Activated CD4-positive, alpha-beta T cell treated with anti-CD3 and anti-CD28 coated beads, Interleukin-2, amount 10 ng/mL, durations not matched to agents 7 days and 5 days (primary cell): Measurements from ENCODE around the gene FHDC1. TPM values are rescaled to one million over a fixed set of nuclear protein-coding genes. Genes with fewer than 3 reads are reported as not detected.

Experiments used
- CTCF ChIA-PET: fragments of 350-600 bp; sonication (Branson Sonifier 250); formaldehyde crosslinking; loops from one replicate; lab custom pipeline; 2021; ENCODE audit warnings: antibody characterized with exemption; lab: Charles Lee
- POLR2A ChIA-PET: fragments of 350-600 bp; sonication (Branson Sonifier 250); formaldehyde crosslinking; loops from one replicate; lab custom pipeline; 2021; ENCODE audit warnings: antibody characterized with exemption; lab: Charles Lee
- DNase-seq: peaks from one replicate; pipeline ENCODE4 v3.0.0-alpha.2; 2020
- H3K27ac Mint-ChIP-seq: one replicate; pipeline ENCODE4 v1.8.0; 2021; ENCODE audit warnings: mild to moderate bottlenecking, moderate library complexity, mixed read lengths
- H3K27me3 Mint-ChIP-seq: one replicate; pipeline ENCODE4 v1.8.0; 2021; ENCODE audit warnings: mixed read lengths
- H3K36me3 Mint-ChIP-seq: one replicate; pipeline ENCODE4 v1.8.0; 2021; ENCODE audit warnings: low read depth, mixed read lengths
- H3K4me1 Mint-ChIP-seq: one replicate; pipeline ENCODE4 v1.8.0; 2021; ENCODE audit warnings: mixed read lengths
- H3K4me3 Mint-ChIP-seq: one replicate; pipeline ENCODE4 v1.8.0; 2021; ENCODE audit warnings: mild to moderate bottlenecking, moderate library complexity, mixed read lengths
- H3K9me3 Mint-ChIP-seq: one replicate; pipeline ENCODE4 v1.8.0; 2021; ENCODE audit warnings: mixed read lengths
- total RNA-seq, 2 experiments: library from RNA; stranded (reverse); gene quantifications; one replicate each; pipeline ENCODE4 v1.2.3, GENCODE V29; 2021

The FHDC1 gene
- total RNA-seq, 2 experiments from 2014 or later: 0.07 to 0.10 TPM

DNA sequence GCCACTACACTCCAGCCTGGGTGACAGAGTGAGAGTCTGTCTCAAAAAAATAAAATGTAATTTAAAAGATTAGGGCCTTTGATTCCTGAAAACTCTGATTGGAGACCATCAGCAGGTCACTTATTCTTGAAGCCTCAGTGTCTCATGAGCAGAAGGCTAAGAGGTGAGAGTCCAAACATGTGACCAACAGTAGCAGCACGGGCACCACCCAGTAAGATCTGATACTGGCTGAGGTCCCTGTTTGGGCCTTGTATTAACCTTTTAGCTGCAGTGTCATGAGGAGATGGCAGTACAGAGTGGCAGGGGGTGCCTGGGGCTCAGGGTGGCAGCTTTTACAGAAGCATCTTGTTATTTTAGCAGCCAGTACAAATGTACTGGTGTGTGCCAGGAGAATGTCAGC lies 89.3 kb downstream of the FHDC1 start:
- CTCF ChIA-PET: no interaction called here
- Mint-ChIP-seq H3K27ac (no peak overlapping the region), H3K36me3 (no peaks in the 10 kb centered on the region), H3K4me1 (peaks cover 5% of the 10 kb centered on the region), H3K4me3 (no peak overlapping the region), H3K27me3 (no peaks in the 10 kb centered on the region), H3K9me3 (peaks cover 13% of the 10 kb centered on the region)
- DNase-seq: no peak
- POLR2A ChIA-PET: no interaction called here

DNA sequence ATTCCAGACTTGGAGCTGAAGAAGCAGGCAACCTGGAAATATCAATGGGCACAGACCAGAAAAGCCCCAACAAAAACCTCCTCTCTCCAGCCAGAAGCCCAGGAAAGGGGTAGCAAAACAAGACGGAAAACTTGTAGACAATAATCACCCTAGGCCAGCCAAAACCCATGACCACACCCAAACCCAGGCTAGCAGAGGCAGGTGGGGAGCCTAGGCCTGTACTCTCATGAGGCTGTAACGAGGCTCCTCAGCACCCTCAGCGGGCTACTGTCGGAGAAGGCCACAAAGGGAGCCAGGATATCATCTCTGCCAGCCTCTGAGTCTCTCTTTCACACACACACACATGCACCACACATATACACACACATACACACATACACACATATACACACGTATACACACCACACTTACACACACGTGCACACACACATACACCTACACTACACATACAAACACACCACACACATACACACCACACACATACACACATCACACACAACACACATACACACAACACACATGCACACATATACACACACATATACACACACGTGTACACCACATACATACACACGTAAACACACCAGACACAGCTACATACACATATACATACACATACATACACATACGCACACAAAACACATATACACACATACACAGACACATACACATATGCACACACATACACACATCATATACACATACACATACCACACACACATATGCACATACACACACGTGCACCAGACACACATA lies 90.6 kb downstream of the FHDC1 start:
- peaks cover 5% of the 10 kb centered on the region for H3K4me1 Mint-ChIP-seq
- H3K27me3 Mint-ChIP-seq: no peaks in the 10 kb centered on the region
- CTCF ChIA-PET: no interaction called here
- H3K9me3 Mint-ChIP-seq: peaks cover 18% of the 10 kb centered on the region
- no peak overlapping the region for H3K27ac Mint-ChIP-seq
- POLR2A ChIA-PET: no interaction called here
- no peaks in the 10 kb centered on the region for H3K36me3 Mint-ChIP-seq
- no peak overlapping the region for H3K4me3 Mint-ChIP-seq
- DNase-seq: no peak

DNA sequence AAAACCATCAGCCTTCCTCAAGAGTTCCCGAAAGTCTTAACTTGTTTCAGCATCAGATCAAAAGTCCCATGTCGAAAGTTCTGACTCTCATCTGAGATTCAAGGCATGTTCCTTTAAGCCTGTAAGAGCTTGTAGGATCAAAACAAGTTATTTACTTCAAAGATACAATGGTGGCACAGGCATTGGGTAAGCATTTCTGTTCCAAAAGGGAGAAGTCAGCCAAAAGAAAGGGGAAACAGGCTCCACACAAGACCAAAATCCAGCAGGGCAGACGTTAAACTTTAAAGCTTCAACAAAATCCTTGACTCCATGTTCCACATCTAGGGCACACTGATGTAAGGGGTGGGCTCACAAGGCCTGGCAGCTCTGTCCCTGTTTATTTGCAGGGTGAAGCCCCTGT lies 91.7 kb downstream of the FHDC1 start:
- Mint-ChIP-seq H3K27ac (no peak overlapping the region), H3K36me3 (no peaks in the 10 kb centered on the region), H3K27me3 (no peaks in the 10 kb centered on the region), H3K9me3 (peaks cover 18% of the 10 kb centered on the region), H3K4me1 (peaks cover 5% of the 10 kb centered on the region), H3K4me3 (no peak overlapping the region)
- ChIA-PET POLR2A (no interaction called here), CTCF (interaction anchor here (0.6 kb wide), 1 partner anchor 22 kb away, joined by 3 read pairs; no protein-coding TSS in a partner anchor)
- no peak for DNase-seq

DNA sequence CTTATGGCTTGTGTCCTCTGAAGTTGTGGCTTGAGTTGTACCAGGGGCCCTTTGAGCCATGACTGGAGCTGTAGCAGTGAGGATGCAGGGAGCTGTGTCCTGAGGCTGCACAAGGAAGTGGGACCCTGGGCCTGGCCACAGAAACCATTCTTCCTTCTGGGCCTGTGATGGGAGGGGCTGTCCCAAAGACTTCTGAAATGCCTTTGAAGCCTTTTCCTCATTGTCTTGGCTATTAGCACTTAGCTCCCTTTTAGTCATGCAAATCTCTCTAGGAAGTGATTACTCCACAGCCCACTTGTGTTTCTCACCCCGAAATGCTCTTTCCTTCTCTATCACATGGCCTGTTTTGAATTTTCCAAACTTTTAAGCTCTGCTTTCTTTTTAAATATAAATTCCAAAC lies 92.4 kb downstream of the FHDC1 start:
- Mint-ChIP-seq H3K27me3 (no peaks in the 10 kb centered on the region), H3K27ac (no peak overlapping the region), H3K36me3 (no peaks in the 10 kb centered on the region), H3K4me3 (no peak overlapping the region), H3K4me1 (peaks cover 5% of the 10 kb centered on the region), H3K9me3 (peaks cover 18% of the 10 kb centered on the region)
- ChIA-PET CTCF (no interaction called here), POLR2A (no interaction called here)
- no peak for DNase-seq

Other genes with a start within 250 kb of the FHDC1 start
- under 1 TPM; 0.12 to 0.25 TPM for gene TIGD4, start 156.6 kb upstream of the FHDC1 start, total RNA-seq
- gene ARFIP1, start 156.4 kb upstream of the FHDC1 start, total RNA-seq: 10 to 100 TPM; 16.8 to 19.5 TPM